OCI-LY7 (cell line): ENCODE results near the gene NPBWR2. TPM values are rescaled to one million over a fixed set of nuclear protein-coding genes. Genes with fewer than 3 reads are reported as not detected.

Source experiments
- BruUV-seq: library from RNA; stranded (reverse); fragments of 400-500 nt; replicated peaks from 2 replicates; lab custom pipeline; 2021; lab: Mats Ljungman, UMichigan
- CTCF ChIA-PET: fragments of 300-600 bp; sonication (Branson Sonifier 250); formaldehyde crosslinking; loops from one replicate; lab custom pipeline; 2022; ENCODE audit warnings: antibody characterized with exemption; ENCODE audit not compliant: unreplicated experiment; lab: Charles Lee
- POLR2A ChIA-PET: fragments of 300-600 bp; sonication (Branson Sonifier 250); formaldehyde crosslinking; loops from one replicate; lab custom pipeline; 2022; ENCODE audit warnings: antibody characterized with exemption; lab: Charles Lee
- DNase-seq: peaks from one replicate; pipeline ENCODE4 v3.0.0-alpha.2; 2015; ENCODE audit warnings: low spot score
- H2AFZ ChIP-seq: fragments of 200-600 bp; sonication (generic), shearing (Covaris generic); 2 replicates; pipeline ENCODE4 v1.6.1; 2014; ENCODE audit warnings: mild to moderate bottlenecking, antibody characterized with exemption, low read length, moderate library complexity
- H3K27ac ChIP-seq: fragments of 200-600 bp; sonication (generic); 2 replicates; pipeline ENCODE4 v1.5.1; 2014; ENCODE audit warnings: mixed run types, low read depth, mild to moderate bottlenecking, moderate library complexity, low read length, inconsistent platforms; ENCODE audit not compliant: poor library complexity, severe bottlenecking
- H3K36me3 ChIP-seq: fragments of 200-600 bp; sonication (generic); 2 replicates; pipeline ENCODE4 v1.6.1; 2014; ENCODE audit warnings: mild to moderate bottlenecking, antibody characterized with exemption, low read length, moderate library complexity, mixed read lengths; ENCODE audit not compliant: insufficient read depth
- H3K4me1 ChIP-seq: fragments of 200-600 bp; sonication (generic); 2 replicates; pipeline ENCODE4 v1.5.1; 2014; ENCODE audit warnings: mild to moderate bottlenecking, low read length; ENCODE audit not compliant: insufficient read depth, poor library complexity, severe bottlenecking
- H3K4me2 ChIP-seq: fragments of 200-600 bp; sonication (generic); 2 replicates; pipeline ENCODE4 v1.6.1; 2014; ENCODE audit warnings: mild to moderate bottlenecking, low read length
- H3K4me3 ChIP-seq: fragments of 200-600 bp; sonication (generic); 2 replicates; pipeline ENCODE4 v1.5.1; 2014; ENCODE audit warnings: mild to moderate bottlenecking, low read depth, low read length; ENCODE audit not compliant: poor library complexity, severe bottlenecking
- H3K79me2 ChIP-seq: fragments of 200-600 bp; sonication (generic); 2 replicates; pipeline ENCODE4 v1.6.1; 2016; ENCODE audit warnings: low read depth, mild to moderate bottlenecking, low read length, moderate library complexity, mixed read lengths; ENCODE audit not compliant: insufficient read depth
- H3K9me2 ChIP-seq: fragments of 200-600 bp; sonication (generic); 2 replicates; pipeline ENCODE4 v1.6.1; 2016; ENCODE audit warnings: mild to moderate bottlenecking, low read length, mixed read lengths; ENCODE audit not compliant: insufficient read depth
- H3K9me3 ChIP-seq: fragments of 200-600 bp; sonication (generic); 2 replicates; pipeline ENCODE4 v1.6.1; 2014; ENCODE audit warnings: mild to moderate bottlenecking, mixed run types, low read length, mixed read lengths
- H4K20me1 ChIP-seq: fragments of 200-600 bp; sonication (generic); 2 replicates; pipeline ENCODE4 v1.6.1; 2014; ENCODE audit warnings: mild to moderate bottlenecking, antibody characterized with exemption, low read length, moderate library complexity, mixed read lengths; ENCODE audit not compliant: insufficient read depth
- CTCF ChIP-seq: fragments of 200-600 bp; sonication (generic); conservative IDR thresholded peaks from 2 replicates; pipeline ENCODE4 v1.5.1; 2014; ENCODE audit warnings: mild to moderate bottlenecking, antibody characterized with exemption, low read length, moderate library complexity, mixed read lengths
- EZH2phosphoT487 ChIP-seq: fragments of 200-600 bp; sonication (generic); IDR thresholded peaks from 2 replicates; pipeline ENCODE4 v1.6.1; 2018; ENCODE audit warnings: low read depth, borderline replicate concordance, mild to moderate bottlenecking, mixed run types, antibody characterized with exemption, low read length, moderate library complexity, mixed read lengths
- intact Hi-C: fragments of 100-400 bp; cut with micrococcal nuclease; formaldehyde crosslinking; loops from one replicate; pipeline ENCODE4 v1.10.0; 2022; ENCODE audit not compliant: unreplicated experiment
- total RNA-seq, 2 experiments: library from RNA; depleted of rRNA in 1 of 2; stranded (reverse); fragments of >200 nt in 1 of 2; shearing (Covaris generic) in 1 of 2; gene quantifications; 2 replicates each; pipeline ENCODE4 v1.2.3, GENCODE V29; 2014 to 2022

The NPBWR2 gene
- total RNA-seq, 2 experiments from 2014 or later = not detected

- Histone ChIP-seq H3K4me1 (peaks cover 36% of the 10 kb centered on the region), H3K9me2 (no peaks in the 10 kb centered on the region), H3K4me2 (peak overlapping the region; percentile 41), H3K79me2 (no peaks in the 10 kb centered on the region), H2AFZ (no peak overlapping the region), H4K20me1 (no peaks in the 10 kb centered on the region), H3K27ac (peak overlapping the region; percentile 22), H3K36me3 (no peaks in the 10 kb centered on the region), H3K9me3 (no peaks in the 10 kb centered on the region), H3K4me3 (peak overlapping the region; percentile 16)
- no TSS peak for BruUV-seq
- TF ChIP-seq EZH2phosphoT487 = no peak
- no peak for TF ChIP-seq CTCF
- DNase-seq = peak; percentile 70
- intact Hi-C loops = no loop called here
- CTCF ChIA-PET = no interaction called here
- POLR2A ChIA-PET = interaction anchor here (1.3 kb wide), 1 partner anchor 12 kb away, joined by 3 read pairs; no protein-coding TSS in a partner anchor
Measured at GRCh38 chr20:64065062-64065973, 42.0 kb downstream of the NPBWR2 start.

GRCh38 chr20:64064145-64064698 is 43.1 kb downstream of the NPBWR2 start:
- Histone ChIP-seq H2AFZ (no peak overlapping the region), H3K4me3 (peak overlapping the region; percentile 86), H3K9me3 (no peaks in the 10 kb centered on the region), H3K36me3 (no peaks in the 10 kb centered on the region), H3K4me2 (peak overlapping the region; percentile 73), H3K79me2 (no peaks in the 10 kb centered on the region), H3K27ac (no peak overlapping the region), H3K4me1 (peaks cover 36% of the 10 kb centered on the region), H3K9me2 (no peaks in the 10 kb centered on the region), H4K20me1 (no peaks in the 10 kb centered on the region)
- CTCF ChIA-PET = no interaction called here
- no peak for TF ChIP-seq CTCF
- intact Hi-C loops = no loop called here
- DNase-seq = no peak
- no TSS peak for BruUV-seq
- POLR2A ChIA-PET = no interaction called here
